ENCODE measurements around the gene GJB2.

The GJB2 gene

DNA sequence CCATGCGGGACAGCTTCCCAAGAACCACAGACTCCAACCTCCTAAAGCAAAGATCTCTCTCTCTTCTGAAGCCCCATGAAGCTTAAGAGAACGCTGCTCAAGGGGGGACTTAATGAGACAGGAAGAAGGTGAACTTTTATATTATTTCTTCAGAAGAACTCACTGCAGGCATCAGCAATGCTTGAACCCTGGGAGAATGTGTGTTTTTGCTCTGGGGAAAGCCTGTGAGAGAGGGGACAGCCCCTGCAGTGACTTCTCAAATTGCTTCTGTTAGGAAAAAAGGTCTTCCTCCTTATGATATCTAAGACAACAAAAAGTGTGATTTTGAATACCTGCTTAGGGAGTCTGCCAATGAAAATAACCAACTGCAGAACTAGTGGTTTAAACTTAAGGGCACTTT, 54.9 kb downstream of the GJB2 start:
- no peak overlapping the region for H3K9ac ChIP-seq (ENCODE audit: low read depth, low read length, poor library complexity, severe bottlenecking)
- H3K9me2 ChIP-seq (replicated peaks; ENCODE audit: low read depth, low read length), result no peaks in the 10 kb centered on the region
- no peak for TF ChIP-seq EZH2phosphoT487 (IDR thresholded peaks at IDR 0.05; ENCODE audit: borderline replicate concordance)
- TF ChIP-seq, protein P1, sequence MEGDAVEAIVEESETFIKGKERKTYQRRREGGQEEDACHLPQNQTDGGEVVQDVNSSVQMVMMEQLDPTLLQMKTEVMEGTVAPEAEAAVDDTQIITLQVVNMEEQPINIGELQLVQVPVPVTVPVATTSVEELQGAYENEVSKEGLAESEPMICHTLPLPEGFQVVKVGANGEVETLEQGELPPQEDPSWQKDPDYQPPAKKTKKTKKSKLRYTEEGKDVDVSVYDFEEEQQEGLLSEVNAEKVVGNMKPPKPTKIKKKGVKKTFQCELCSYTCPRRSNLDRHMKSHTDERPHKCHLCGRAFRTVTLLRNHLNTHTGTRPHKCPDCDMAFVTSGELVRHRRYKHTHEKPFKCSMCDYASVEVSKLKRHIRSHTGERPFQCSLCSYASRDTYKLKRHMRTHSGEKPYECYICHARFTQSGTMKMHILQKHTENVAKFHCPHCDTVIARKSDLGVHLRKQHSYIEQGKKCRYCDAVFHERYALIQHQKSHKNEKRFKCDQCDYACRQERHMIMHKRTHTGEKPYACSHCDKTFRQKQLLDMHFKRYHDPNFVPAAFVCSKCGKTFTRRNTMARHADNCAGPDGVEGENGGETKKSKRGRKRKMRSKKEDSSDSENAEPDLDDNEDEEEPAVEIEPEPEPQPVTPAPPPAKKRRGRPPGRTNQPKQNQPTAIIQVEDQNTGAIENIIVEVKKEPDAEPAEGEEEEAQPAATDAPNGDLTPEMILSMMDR (conservative IDR thresholded peaks at IDR 0.05; ENCODE audit: low read length), result no peak
- no peaks in the 10 kb centered on the region for H4K20me1 ChIP-seq (ENCODE audit: insufficient read depth, low read length, poor library complexity, severe bottlenecking)
- H3K79me2 ChIP-seq (ENCODE audit: insufficient read depth, low read length), result no peaks in the 10 kb centered on the region
- H2AFZ ChIP-seq (ENCODE audit: low read length), result no peak overlapping the region
- H3K27me3 ChIP-seq (ENCODE audit: insufficient read depth, low read length, poor library complexity, severe bottlenecking), result no peaks in the 10 kb centered on the region
- H3K4me1 ChIP-seq (ENCODE audit: insufficient read depth, low read length, poor library complexity, severe bottlenecking), result no peaks in the 10 kb centered on the region
- no peaks in the 10 kb centered on the region for H3K36me3 ChIP-seq (ENCODE audit: insufficient read depth, low read length)
- no peaks in the 10 kb centered on the region for H3K9me3 ChIP-seq (ENCODE audit: insufficient read depth, low read depth, low read length)
- H3K4me2 ChIP-seq (ENCODE audit: low read depth, low read length, poor library complexity, severe bottlenecking), result no peak overlapping the region
- H3K4me3 ChIP-seq (ENCODE audit: low read length, poor library complexity, severe bottlenecking), result no peak overlapping the region
- no peaks in the 10 kb centered on the region for H3F3A ChIP-seq (ENCODE audit: low read depth)

Data from Loucy (cell line).